Hepatocyte (in vitro differentiated cells): ENCODE data around the gene IL1R2.

Source experiments
- CTCF ChIP-seq: fragments of 200-600 bp; sonication (generic); IDR thresholded peaks from 2 replicates; pipeline ENCODE4 v1.5.1; 2016; ENCODE audit warnings: antibody characterized with exemption, mild to moderate bottlenecking; ENCODE audit not compliant: poor library complexity
- EZH2 ChIP-seq: fragments of 200-600 bp; sonication (generic); IDR thresholded peaks from 2 replicates; pipeline ENCODE4 v1.6.1; 2016; ENCODE audit warnings: antibody characterized with exemption, mild to moderate bottlenecking, borderline replicate concordance
- EZH2phosphoT487 ChIP-seq: fragments of 200-600 bp; sonication (generic); IDR thresholded peaks from one replicate; pipeline ENCODE4 v1.6.1; 2018; ENCODE audit warnings: antibody characterized with exemption, mild to moderate bottlenecking, low read depth, moderate library complexity; ENCODE audit not compliant: unreplicated experiment, severe bottlenecking

- TF ChIP-seq CTCF (no peak), EZH2 (no peak), EZH2phosphoT487 (no peak)
Observed at GRCh38 chr2:102044967-102045489, 53.3 kb downstream of the IL1R2 start.
